CD8-positive, alpha-beta memory T cell (primary cell): Measurements from ENCODE around the gene ABCC12. TPM values are rescaled to one million over a fixed set of nuclear protein-coding genes. Genes with fewer than 3 reads are reported as not detected.

Source experiments
- CTCF ChIA-PET: fragments of 350-600 bp; sonication (Branson Sonifier 250); formaldehyde crosslinking; loops from one replicate; lab custom pipeline; 2021; ENCODE audit warnings: antibody characterized with exemption; lab: Charles Lee
- POLR2A ChIA-PET: fragments of 350-600 bp; sonication (Branson Sonifier 250); formaldehyde crosslinking; loops from one replicate; lab custom pipeline; 2021; ENCODE audit warnings: antibody characterized with exemption; lab: Charles Lee
- DNase-seq, 5 donors: peaks; one replicate each; pipeline versions ENCODE4 v3.0.0 to v3.0.0-alpha.2; 2020 to 2022; ENCODE audit warnings: mixed read lengths in 1 of 5
- H3K27ac ChIP-seq: one replicate; pipeline ENCODE4 v1.7.0; 2013; ENCODE audit warnings: low read depth, mild to moderate bottlenecking, low read length, moderate library complexity
- H3K27me3 ChIP-seq: 2 replicates; pipeline ENCODE4 v1.7.0; 2013; ENCODE audit warnings: low read length, mild to moderate bottlenecking; ENCODE audit not compliant: insufficient read depth, poor library complexity, severe bottlenecking
- H3K36me3 ChIP-seq: 2 replicates; pipeline ENCODE4 v1.7.0; 2013; ENCODE audit warnings: mild to moderate bottlenecking, low read length, moderate library complexity; ENCODE audit not compliant: insufficient read depth
- H3K4me1 ChIP-seq: 2 replicates; pipeline ENCODE4 v1.7.0; 2013; ENCODE audit warnings: mild to moderate bottlenecking, low read length, moderate library complexity; ENCODE audit not compliant: insufficient read depth
- H3K4me3 ChIP-seq: 2 replicates; pipeline ENCODE4 v1.7.0; 2013; ENCODE audit warnings: mild to moderate bottlenecking, low read length
- H3K9me3 ChIP-seq: 2 replicates; pipeline ENCODE4 v1.7.0; 2013; ENCODE audit warnings: mild to moderate bottlenecking, low read length
- H3K27ac Mint-ChIP-seq, 8 donors: one replicate each; pipeline ENCODE4 v1.8.0; 2020 to 2021; ENCODE audit warnings: mixed read lengths in 8 of 8, mild to moderate bottlenecking in 6 of 8, inconsistent platforms in 3 of 8, moderate library complexity in 3 of 8
- H3K27me3 Mint-ChIP-seq, 2 donors: one replicate each; pipeline ENCODE4 v1.8.0; 2020 to 2021; ENCODE audit warnings: mixed read lengths in 2 of 2, mild to moderate bottlenecking in 1 of 2, moderate library complexity in 1 of 2
- H3K36me3 Mint-ChIP-seq, 3 donors: one replicate each; pipeline ENCODE4 v1.8.0; 2020 to 2021; ENCODE audit warnings: mixed read lengths in 3 of 3, inconsistent platforms in 1 of 3, mild to moderate bottlenecking in 1 of 3
- H3K4me1 Mint-ChIP-seq, 3 donors: one replicate each; pipeline ENCODE4 v1.8.0; 2020 to 2021; ENCODE audit warnings: mixed read lengths in 3 of 3, inconsistent platforms in 1 of 3, mild to moderate bottlenecking in 1 of 3
- H3K4me3 Mint-ChIP-seq, 7 donors: one replicate each; pipeline ENCODE4 v1.8.0; 2020 to 2021; ENCODE audit warnings: mixed read lengths in 7 of 7, mild to moderate bottlenecking in 6 of 7, moderate library complexity in 4 of 7, inconsistent platforms in 2 of 7
- H3K9me3 Mint-ChIP-seq, 5 donors: one replicate each; pipeline ENCODE4 v1.8.0; 2020 to 2022; ENCODE audit warnings: mixed read lengths in 5 of 5, mild to moderate bottlenecking in 3 of 5, moderate library complexity in 2 of 5, inconsistent platforms in 1 of 5
- polyA plus RNA-seq: library from polyadenylated mRNA; unstranded; fragments of 300-500 nt; fragmentation: Illumina TruSeq; gene quantifications from one replicate; pipeline ENCODE4 v1.2.3, GENCODE V29; 2021
- total RNA-seq, 2 experiments: library from RNA; stranded (reverse); gene quantifications; one replicate each; pipeline ENCODE4 v1.2.3, GENCODE V29; 2021

ABCC12 gene
- total and polyA plus RNA-seq, 3 experiments from 2014 or later, result not detected

- ChIA-PET POLR2A (no interaction called here), CTCF (interaction anchor here (2.0 kb wide), 1 partner anchor 1125 kb away, joined by 7 read pairs; no protein-coding TSS in a partner anchor)
- H3K27ac ChIP-seq, result no peak overlapping the region
- Mint-ChIP-seq H3K4me1 (peaks cover 0 to 5% (median 3%) of the 10 kb centered on the region in 3 donors), H3K27me3 (peaks cover 3 to 5% of the 10 kb centered on the region in 2 donors), H3K36me3 (no peaks in the 10 kb centered on the region), H3K27ac (no peak overlapping the region), H3K4me3 (no peak overlapping the region), H3K9me3 (no peaks in the 10 kb centered on the region)
- H3K9me3 ChIP-seq, result no peaks in the 10 kb centered on the region
- H3K27me3 ChIP-seq, result no peaks in the 10 kb centered on the region
- no peak overlapping the region for H3K4me3 ChIP-seq
- DNase-seq, result no peak
- H3K36me3 ChIP-seq, result no peaks in the 10 kb centered on the region
- no peaks in the 10 kb centered on the region for H3K4me1 ChIP-seq
Observed at GRCh38 chr16:48162839-48163410, 7.1 kb upstream of the ABCC12 start.

GRCh38 chr16:48161906-48162305 is 6.1 kb upstream of the ABCC12 start:
- ChIA-PET POLR2A (no interaction called here), CTCF (interaction anchor here (2.0 kb wide), 1 partner anchor 1124 kb away, joined by 7 read pairs; no protein-coding TSS in a partner anchor)
- no peaks in the 10 kb centered on the region for H3K36me3 Mint-ChIP-seq
- H3K9me3 Mint-ChIP-seq, result no peaks in the 10 kb centered on the region
- H3K27ac ChIP-seq, result no peak overlapping the region
- H3K4me3 ChIP-seq, result no peak overlapping the region
- H3K36me3 ChIP-seq, result no peaks in the 10 kb centered on the region
- no peaks in the 10 kb centered on the region for H3K9me3 ChIP-seq
- H3K4me1 ChIP-seq, result no peaks in the 10 kb centered on the region
- no peak for DNase-seq
- H3K4me3 Mint-ChIP-seq, result no peak overlapping the region
- H3K27me3 Mint-ChIP-seq, result peaks cover 4 to 8% of the 10 kb centered on the region in 2 donors
- no peaks in the 10 kb centered on the region for H3K27me3 ChIP-seq
- H3K4me1 Mint-ChIP-seq, result peaks cover 0 to 8% (median 3%) of the 10 kb centered on the region in 3 donors
- no peak overlapping the region for H3K27ac Mint-ChIP-seq

GRCh38 chr16:48160575-48160974 is 4.8 kb upstream of the ABCC12 start:
- no peak overlapping the region for H3K4me3 ChIP-seq
- H3K27ac Mint-ChIP-seq, result no peak overlapping the region
- ChIA-PET CTCF (interaction anchor here (1.4 kb wide), 1 partner anchor 9 kb away, joined by 3 read pairs; no protein-coding TSS in a partner anchor), POLR2A (no interaction called here)
- H3K4me1 Mint-ChIP-seq, result peaks cover 0 to 12% (median 5%) of the 10 kb centered on the region in 3 donors
- no peak overlapping the region for H3K27ac ChIP-seq
- peaks cover 8 to 14% of the 10 kb centered on the region in 2 donors for H3K27me3 Mint-ChIP-seq
- H3K4me1 ChIP-seq, result no peaks in the 10 kb centered on the region
- no peaks in the 10 kb centered on the region for H3K9me3 ChIP-seq
- H3K9me3 Mint-ChIP-seq, result no peaks in the 10 kb centered on the region
- DNase-seq, result no peak
- H3K27me3 ChIP-seq, result no peaks in the 10 kb centered on the region
- no peak overlapping the region for H3K4me3 Mint-ChIP-seq
- H3K36me3 Mint-ChIP-seq, result no peaks in the 10 kb centered on the region
- H3K36me3 ChIP-seq, result no peaks in the 10 kb centered on the region

- no peaks in the 10 kb centered on the region for H3K36me3 Mint-ChIP-seq
Observed at GRCh38 chr16:48158296-48158695, 2.5 kb upstream of the ABCC12 start.

GRCh38 chr16:48157794-48158193 is 2.0 kb upstream of the ABCC12 start:
- Histone ChIP-seq H3K27ac (no peak overlapping the region), H3K27me3 (no peaks in the 10 kb centered on the region), H3K4me3 (no peak overlapping the region), H3K36me3 (no peaks in the 10 kb centered on the region), H3K9me3 (no peaks in the 10 kb centered on the region), H3K4me1 (no peaks in the 10 kb centered on the region)
- CTCF ChIA-PET, result interaction anchor here (1.0 to 4.0 kb wide), 4 partner anchors 21 to 1120 kb away, joined by 3 to 23 read pairs (median 9); no protein-coding TSS in a partner anchor
- H3K4me3 Mint-ChIP-seq, result no peak overlapping the region
- H3K27me3 Mint-ChIP-seq, result peaks cover 10 to 25% of the 10 kb centered on the region in 2 donors
- peaks cover 0 to 6% (median 2%) of the 10 kb centered on the region in 3 donors for H3K4me1 Mint-ChIP-seq
- no peak overlapping the region for H3K27ac Mint-ChIP-seq
- H3K36me3 Mint-ChIP-seq, result no peaks in the 10 kb centered on the region
- no peak for DNase-seq
- H3K9me3 Mint-ChIP-seq, result no peaks in the 10 kb centered on the region
- POLR2A ChIA-PET, result no interaction called here

More at GRCh38 chr16:48158296-48158695, 2.5 kb upstream of the ABCC12 start:
- CTCF ChIA-PET, result interaction anchor here (1.0 to 4.0 kb wide), 3 partner anchors 1014 to 1121 kb away, joined by 3 to 23 read pairs (median 15); no protein-coding TSS in a partner anchor
- Histone ChIP-seq H3K4me3 (no peak overlapping the region), H3K4me1 (no peaks in the 10 kb centered on the region), H3K27ac (no peak overlapping the region), H3K9me3 (no peaks in the 10 kb centered on the region), H3K36me3 (no peaks in the 10 kb centered on the region), H3K27me3 (no peaks in the 10 kb centered on the region)
- Mint-ChIP-seq H3K27me3 (peaks cover 9 to 24% of the 10 kb centered on the region in 2 donors), H3K4me1 (peaks cover 0 to 6% (median 2%) of the 10 kb centered on the region in 3 donors), H3K27ac (no peak overlapping the region), H3K4me3 (no peak overlapping the region), H3K9me3 (no peaks in the 10 kb centered on the region)
- no peak for DNase-seq
- POLR2A ChIA-PET, result no interaction called here

GRCh38 chr16:48157302-48157701 is 1.5 kb upstream of the ABCC12 start:
- CTCF ChIA-PET, result interaction anchor here (0.7 to 4.0 kb wide), 8 partner anchors 7 to 1120 kb away, joined by 3 to 23 read pairs (median 4); partner anchors contain the start of gene NETO2
- no peaks in the 10 kb centered on the region for H3K36me3 ChIP-seq
- peaks cover 10 to 29% of the 10 kb centered on the region in 2 donors for H3K27me3 Mint-ChIP-seq

GRCh38 chr16:48156790-48157209 is 1.0 kb upstream of the ABCC12 start:
- peaks cover 0 to 6% (median 2%) of the 10 kb centered on the region in 3 donors for H3K4me1 Mint-ChIP-seq
- H3K27me3 Mint-ChIP-seq, result peaks cover 11 to 29% of the 10 kb centered on the region in 2 donors
- H3K4me1 ChIP-seq, result no peaks in the 10 kb centered on the region
- no peaks in the 10 kb centered on the region for H3K9me3 ChIP-seq
- no peaks in the 10 kb centered on the region for H3K36me3 ChIP-seq
- H3K4me3 ChIP-seq, result no peak overlapping the region
- H3K36me3 Mint-ChIP-seq, result no peaks in the 10 kb centered on the region
- ChIA-PET POLR2A (no interaction called here), CTCF (interaction anchor here (0.7 to 4.0 kb wide), 6 partner anchors 8 to 1035 kb away, joined by 3 to 23 read pairs (median 4); partner anchors contain the start of gene NETO2)
- no peak overlapping the region for H3K27ac Mint-ChIP-seq
- H3K9me3 Mint-ChIP-seq, result no peaks in the 10 kb centered on the region
- H3K27ac ChIP-seq, result no peak overlapping the region
- no peaks in the 10 kb centered on the region for H3K27me3 ChIP-seq
- no peak overlapping the region for H3K4me3 Mint-ChIP-seq
- DNase-seq, result peak; percentile 57 to 78 (median 70)

More at GRCh38 chr16:48157302-48157701, 1.5 kb upstream of the ABCC12 start:
- Mint-ChIP-seq H3K4me1 (peaks cover 0 to 6% (median 2%) of the 10 kb centered on the region in 3 donors), H3K27ac (no peak overlapping the region), H3K9me3 (no peaks in the 10 kb centered on the region), H3K4me3 (no peak overlapping the region), H3K36me3 (no peaks in the 10 kb centered on the region)
- POLR2A ChIA-PET, result no interaction called here
- Histone ChIP-seq H3K4me3 (no peak overlapping the region), H3K27ac (no peak overlapping the region), H3K9me3 (no peaks in the 10 kb centered on the region), H3K4me1 (no peaks in the 10 kb centered on the region), H3K27me3 (no peaks in the 10 kb centered on the region)
- DNase-seq, result no peak

- peaks cover 0 to 6% (median 2%) of the 10 kb centered on the region in 3 donors for H3K4me1 Mint-ChIP-seq
- H3K4me3 ChIP-seq, result no peak overlapping the region
- no peak overlapping the region for H3K27ac ChIP-seq
- POLR2A ChIA-PET, result no interaction called here
- H3K27me3 Mint-ChIP-seq, result peaks cover 19 to 50% of the 10 kb centered on the region in 2 donors
- H3K9me3 Mint-ChIP-seq, result peaks cover 2 to 8% (median 3%) of the 10 kb centered on the region in 5 donors
- no peaks in the 10 kb centered on the region for H3K36me3 ChIP-seq
- H3K4me3 Mint-ChIP-seq, result no peak overlapping the region
- no peak for DNase-seq
- H3K27ac Mint-ChIP-seq, result no peak overlapping the region
- H3K4me1 ChIP-seq, result no peaks in the 10 kb centered on the region
- CTCF ChIA-PET, result interaction anchor here (0.8 to 1.7 kb wide), 3 partner anchors 11 to 1116 kb away, joined by 3 to 7 read pairs (median 4); no protein-coding TSS in a partner anchor
- H3K36me3 Mint-ChIP-seq, result no peaks in the 10 kb centered on the region
- no peaks in the 10 kb centered on the region for H3K9me3 ChIP-seq
- no peaks in the 10 kb centered on the region for H3K27me3 ChIP-seq
Observed at GRCh38 chr16:48153774-48154173, 2.0 kb downstream of the ABCC12 start.
